ENCODE results near the gene IFT57.

DNA sequence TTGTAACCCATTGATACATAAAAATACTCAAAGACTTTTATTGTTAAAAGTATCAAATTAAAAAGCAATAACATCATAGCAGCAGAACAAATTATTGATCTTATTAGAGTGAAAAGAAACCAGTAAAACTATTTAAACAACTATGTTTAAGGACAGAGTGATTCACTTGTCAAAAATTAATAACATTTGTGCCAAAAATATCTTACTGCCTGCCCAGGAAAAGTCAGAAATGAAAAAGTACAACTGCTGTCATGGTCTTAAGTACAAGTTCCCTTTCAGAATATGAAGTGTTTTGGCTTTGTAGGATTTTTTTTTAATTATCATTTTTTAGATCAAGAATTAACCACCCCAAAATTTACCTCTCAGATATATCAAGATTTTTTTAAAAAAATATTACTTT is 3.4 kb downstream of the IFT57 start:
- TF ChIP-seq POLR2A (IDR thresholded peaks at IDR 0.05): no peak
- TF ChIP-seq, protein P1, sequence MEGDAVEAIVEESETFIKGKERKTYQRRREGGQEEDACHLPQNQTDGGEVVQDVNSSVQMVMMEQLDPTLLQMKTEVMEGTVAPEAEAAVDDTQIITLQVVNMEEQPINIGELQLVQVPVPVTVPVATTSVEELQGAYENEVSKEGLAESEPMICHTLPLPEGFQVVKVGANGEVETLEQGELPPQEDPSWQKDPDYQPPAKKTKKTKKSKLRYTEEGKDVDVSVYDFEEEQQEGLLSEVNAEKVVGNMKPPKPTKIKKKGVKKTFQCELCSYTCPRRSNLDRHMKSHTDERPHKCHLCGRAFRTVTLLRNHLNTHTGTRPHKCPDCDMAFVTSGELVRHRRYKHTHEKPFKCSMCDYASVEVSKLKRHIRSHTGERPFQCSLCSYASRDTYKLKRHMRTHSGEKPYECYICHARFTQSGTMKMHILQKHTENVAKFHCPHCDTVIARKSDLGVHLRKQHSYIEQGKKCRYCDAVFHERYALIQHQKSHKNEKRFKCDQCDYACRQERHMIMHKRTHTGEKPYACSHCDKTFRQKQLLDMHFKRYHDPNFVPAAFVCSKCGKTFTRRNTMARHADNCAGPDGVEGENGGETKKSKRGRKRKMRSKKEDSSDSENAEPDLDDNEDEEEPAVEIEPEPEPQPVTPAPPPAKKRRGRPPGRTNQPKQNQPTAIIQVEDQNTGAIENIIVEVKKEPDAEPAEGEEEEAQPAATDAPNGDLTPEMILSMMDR (IDR thresholded peaks at IDR 0.05): no peak
- TF ChIP-seq EP300 (IDR thresholded peaks at IDR 0.05): no peak
- TF ChIP-seq POLR2AphosphoS5 (IDR thresholded peaks at IDR 0.05): no peak

All from gastroesophageal sphincter (tissue), 3 donors.